GM19324 (cell line): ENCODE results near the gene ELMO3.

Experiments used
- ATAC-seq: cut with Tn5 transposase; IDR thresholded peaks from one replicate; pipeline ENCODE4 v1.9.1; 2021; ENCODE audit warnings: mild to moderate bottlenecking, moderate library complexity; ENCODE audit not compliant: unreplicated experiment, low FRiP score

Gene ELMO3

DNA sequence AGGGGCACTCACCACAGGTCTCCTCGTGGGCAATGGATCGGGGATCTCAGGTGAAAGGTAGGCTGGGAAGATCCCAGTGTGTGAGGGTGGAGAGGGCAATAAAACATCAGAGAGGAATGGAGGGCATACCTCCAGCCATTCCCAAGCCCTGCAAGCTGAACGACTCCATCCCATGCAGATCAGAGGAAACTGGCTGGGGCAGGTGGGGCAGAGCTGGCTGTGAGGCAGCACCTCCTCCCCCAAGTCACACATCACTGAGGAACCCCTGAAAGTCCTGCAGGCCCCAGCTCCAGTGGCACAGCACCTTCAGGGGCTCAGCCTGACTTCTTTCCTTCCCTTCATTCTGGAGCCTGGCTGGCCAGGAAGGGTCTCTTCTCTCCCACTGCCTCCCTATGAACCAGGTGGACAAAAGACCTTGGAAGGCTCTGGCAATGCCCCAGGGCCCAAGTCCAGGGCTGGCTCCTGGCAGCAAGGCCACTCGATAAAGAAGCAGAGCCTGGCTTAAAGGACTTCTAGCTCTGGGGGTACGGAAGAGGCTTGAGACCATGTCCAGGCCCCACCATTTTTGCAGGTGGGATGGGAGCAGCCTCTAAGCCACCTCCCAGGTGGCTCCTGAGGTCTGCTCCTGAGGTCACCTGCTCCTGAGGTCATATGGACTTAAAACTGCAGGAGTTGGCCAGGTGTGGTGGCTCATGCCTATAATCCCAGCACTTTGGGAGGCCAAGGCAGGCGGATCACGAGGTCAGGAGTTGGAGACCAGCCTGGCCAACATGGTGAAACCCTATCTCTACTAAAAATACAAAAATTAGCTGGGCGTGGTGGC, 14.5 kb downstream of the ELMO3 start:
- ATAC-seq: no peak

DNA sequence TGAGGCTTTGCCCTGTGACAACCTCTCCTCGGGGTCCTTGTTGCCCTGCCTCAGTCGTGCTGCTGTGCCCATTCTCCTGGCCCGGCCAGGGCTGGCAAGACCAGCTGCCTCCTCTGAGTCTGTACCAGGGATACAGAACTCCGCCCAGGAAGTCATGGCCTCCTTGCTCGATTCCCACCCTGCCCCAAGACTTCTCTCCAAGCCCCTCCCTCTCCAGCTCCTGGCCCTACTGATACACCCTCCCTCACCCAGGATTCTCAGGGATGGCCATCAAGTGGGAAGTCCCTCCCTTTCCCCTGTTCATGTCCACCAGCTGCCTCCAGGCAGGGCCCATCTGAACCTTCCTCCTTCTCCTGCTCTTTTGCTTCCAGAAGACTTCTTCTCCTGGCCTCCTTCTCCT, 16.8 kb downstream of the ELMO3 start:
- no peak for ATAC-seq

DNA sequence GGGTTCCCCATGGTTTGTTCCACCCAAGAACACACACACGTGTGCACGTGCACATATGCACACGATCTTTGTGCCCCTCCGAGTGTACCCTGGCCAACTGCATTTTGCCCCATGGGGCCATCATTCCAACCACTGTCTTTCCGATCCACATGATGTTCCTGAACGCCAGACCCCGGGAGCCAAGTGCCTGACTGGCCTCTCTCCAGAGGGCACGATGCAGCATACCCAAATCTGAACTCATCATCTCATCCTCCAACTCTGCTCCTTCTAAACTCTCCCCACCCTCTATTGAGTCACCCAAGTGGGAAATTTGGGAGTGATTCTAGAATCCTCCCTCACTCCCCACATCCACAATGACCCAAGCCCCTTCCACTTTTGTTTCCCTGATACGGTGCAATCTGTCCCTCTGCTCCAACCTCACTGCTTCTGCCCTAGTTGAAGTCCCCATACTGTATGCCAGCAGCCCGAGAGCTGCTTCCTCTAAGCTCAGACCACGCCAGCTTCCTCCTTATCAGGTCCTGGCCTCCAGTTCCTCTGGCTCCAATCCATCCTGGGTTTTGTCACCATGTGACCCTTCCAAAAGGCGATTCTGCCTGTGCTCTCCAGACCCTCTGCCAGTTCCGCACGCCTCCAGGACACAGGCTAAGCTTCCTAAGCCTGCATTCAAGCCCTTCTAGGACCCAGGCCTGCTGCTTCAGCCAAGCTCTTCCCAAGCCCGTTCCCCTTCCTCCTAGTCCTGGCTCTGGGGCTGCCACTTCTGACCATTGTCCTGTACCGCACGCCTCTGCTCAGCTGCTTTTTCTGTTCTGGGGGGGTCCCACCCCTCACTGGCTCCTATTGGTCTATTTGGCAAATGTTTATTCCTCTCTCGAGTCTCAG, 17.9 kb downstream of the ELMO3 start:
- no peak for ATAC-seq

DNA sequence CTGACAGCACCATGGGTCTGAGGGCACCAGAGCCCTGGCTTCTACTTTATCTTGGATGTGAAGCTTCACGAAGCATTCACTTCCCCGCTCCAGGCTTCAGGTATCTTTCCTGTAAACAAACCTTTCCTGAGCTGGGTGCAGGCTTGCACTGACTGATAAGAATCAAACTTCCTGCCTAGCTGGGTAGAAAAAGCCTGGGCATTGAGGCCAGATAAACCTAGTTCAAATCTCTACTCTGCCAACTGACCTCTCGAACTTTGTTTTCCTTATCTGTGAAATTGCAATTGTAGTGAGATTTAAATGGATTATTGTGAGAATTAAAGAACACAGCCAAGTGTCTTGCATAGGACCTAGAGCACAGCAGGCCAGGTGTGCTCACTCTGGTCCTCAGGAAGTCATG, 25.1 kb downstream of the ELMO3 start:
- no peak for ATAC-seq

- no peak for ATAC-seq
Observed at GRCh38 chr16:67226295-67226803, 27.4 kb downstream of the ELMO3 start.

GRCh38 chr16:67226804-67227566, 28.1 kb downstream of the ELMO3 start, which contains the start of gene TMEM208:
TMEM208 (plus strand) TSS chr16:67227130; CDS start chr16:67227219, 89 bp downstream.
- peak; percentile 94 for ATAC-seq

DNA sequence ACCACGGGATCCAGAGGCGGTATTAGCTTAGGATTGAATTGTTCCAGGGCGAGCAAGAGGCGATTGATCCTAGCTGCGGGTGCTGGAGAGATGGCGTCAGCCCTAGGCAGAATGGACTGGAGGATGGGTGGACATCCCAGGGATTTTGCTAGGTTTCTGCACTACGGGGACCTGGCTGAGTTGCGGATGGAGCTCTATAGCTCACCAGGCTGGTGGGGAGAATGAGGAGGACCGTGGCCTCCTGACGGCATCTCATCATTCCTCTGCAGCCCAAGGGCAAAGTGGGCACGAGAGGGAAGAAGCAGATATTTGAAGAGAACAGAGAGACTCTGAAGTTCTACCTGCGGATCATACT, 28.6 kb downstream of the ELMO3 start:
- ATAC-seq: no peak

- ATAC-seq: no peak
Observed at GRCh38 chr16:67228034-67228785, 29.3 kb downstream of the ELMO3 start.

- no peak for ATAC-seq
Observed at GRCh38 chr16:67228905-67229304, 30.0 kb downstream of the ELMO3 start.

GRCh38 chr16:67229906-67230808, 31.2 kb downstream of the ELMO3 start:
- no peak for ATAC-seq

DNA sequence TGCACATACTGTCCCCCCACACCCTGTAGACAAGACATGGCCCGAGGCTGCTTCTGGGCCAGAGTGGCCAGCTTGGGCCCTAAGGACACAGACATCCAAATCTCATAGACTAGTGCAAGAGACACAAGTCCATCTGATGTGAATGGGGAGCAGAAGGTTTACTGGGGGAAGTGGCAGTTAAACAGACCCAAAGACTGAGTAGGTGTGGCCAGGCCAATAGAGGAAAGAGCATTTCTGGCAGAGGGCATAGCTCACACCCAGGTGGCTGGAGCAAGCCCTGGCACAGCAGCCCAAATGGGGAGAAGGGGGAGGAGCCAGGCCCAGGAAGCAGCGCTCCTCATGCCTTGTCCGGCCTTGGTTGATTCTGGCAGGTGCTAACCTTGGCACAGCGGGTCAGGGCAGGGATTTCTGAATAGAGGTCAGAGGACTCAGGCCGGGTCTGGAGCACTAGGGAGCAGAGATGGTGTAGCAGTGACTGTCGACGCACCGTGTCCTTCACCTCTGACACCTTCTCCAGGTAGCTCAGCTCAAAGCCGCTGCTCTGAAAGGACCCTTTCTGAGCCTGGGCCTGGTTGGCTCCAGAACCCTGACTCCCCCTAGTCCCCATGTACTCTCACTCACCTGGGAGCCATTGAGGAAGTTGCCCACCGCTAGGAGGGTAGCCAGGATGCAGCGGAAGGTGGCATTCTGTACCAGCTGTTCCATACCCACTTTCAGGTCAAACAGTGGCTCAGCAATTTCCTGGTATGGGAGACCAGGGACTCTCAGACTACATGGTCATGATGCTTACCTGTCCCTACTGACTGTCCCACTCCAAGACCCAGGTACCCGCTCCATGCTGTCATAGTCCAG, 32.1 kb downstream of the ELMO3 start:
- ATAC-seq: no peak

- no peak for ATAC-seq
Observed at GRCh38 chr16:67233596-67233995, 34.7 kb downstream of the ELMO3 start.

DNA sequence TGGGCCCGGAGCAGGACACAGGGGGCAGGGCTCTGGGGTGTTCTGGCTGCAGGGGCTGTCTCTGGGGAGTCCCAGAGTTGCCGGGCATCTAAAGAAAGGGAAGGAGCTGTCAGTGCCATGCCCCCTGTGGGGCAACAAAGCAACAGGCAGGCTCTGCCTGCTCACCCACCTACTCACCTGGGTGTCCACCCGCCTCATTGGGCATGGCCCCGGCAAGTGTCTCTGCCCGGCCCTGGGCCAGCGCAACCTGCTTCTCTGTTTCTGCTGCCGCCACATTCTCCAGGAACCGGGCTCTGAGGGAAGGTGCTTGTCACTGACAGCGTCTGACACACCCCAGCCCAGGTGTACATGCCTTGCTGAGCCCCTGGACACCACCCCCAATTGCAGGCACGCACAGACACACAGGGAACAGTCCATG, 35.3 kb downstream of the ELMO3 start:
- ATAC-seq: no peak

DNA sequence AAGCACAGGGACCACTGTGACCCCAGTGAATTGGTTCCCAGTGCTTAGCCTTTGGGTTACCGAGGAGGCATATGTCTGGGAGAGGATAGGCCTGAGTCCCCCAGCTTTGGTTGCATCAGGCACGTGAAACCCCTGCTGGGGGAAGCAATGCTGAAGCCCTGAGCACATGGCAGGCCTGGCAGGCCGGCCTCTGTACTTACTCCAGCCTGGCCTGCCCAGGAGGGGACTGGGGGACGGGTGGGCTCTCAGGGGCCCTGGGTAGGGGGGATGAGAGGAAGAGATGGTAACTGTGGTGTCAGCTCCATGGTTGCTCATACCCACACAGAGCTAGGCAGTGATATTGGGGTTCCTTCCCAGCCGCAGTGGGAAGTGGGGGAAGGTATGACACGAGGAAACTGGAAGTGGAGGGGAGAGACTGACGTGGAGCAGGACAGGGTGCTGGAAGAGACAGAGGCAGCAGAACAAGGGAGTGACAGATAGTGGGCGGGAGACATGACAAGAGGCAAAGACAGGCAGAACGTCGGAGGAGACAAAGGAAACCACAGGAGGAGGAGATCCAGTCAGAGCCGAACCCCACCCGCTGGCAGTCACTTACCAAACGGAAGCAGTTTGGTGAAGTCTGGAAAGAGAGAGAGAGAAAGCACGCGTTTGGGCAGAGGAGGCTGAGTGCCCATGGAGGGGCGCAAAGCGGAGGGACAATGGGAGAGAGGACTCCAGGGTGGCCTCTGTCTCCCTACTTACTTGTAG, 37.1 kb downstream of the ELMO3 start:
- no peak for ATAC-seq

DNA sequence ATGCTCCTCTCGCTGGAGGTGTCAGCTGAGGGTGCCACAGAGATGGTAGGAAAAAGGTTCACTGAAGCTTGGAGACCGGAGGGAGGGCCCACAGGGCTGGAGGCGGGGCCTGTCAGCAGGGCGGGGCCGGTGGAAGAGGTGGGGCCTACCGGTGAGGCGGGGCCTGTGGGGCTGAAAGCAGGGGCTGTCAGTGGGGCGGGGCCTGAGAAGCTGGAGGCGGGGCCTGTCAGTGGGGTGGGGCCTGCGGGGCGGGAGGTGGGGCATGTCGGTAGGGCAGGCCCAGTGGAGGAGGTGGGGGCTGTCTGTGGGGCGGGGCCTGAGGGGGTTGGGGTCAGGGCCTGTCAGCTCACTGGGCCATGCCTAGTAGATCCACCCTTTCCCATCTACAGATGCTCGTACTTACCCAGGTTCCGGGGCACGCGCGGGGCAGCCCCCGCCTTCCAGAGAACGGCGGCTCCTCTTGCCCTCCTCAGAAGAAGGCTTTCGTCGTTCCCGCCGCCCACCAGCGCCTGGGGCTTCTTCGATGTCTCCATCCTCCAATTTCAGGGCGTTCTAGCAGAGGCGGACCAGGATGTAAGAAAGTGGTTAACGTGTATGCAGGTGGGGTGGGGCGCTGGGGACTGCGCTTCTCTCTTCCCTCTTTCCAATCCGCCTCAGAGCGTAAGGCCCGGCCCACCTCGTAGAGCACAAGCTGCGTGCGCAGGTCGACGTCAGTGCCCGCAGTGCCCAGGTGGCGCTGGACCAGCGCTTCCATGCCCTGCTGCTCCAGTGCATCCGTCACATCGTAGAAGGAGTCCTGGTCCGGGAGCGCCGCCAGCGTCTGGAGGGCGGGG, 37.8 kb downstream of the ELMO3 start:
- ATAC-seq: no peak
